T-helper 2 cell treated with Interferon-gamma antibody and Interleukin-4, amounts not matched to agents 5 μg/mL and 100 μg/mL, for 36 hours (primary cell): Measurements from ENCODE around the gene RASSF1.

Experiments used
- DNase-seq: peaks from one replicate; pipeline ENCODE4 v3.0.0; 2021; ENCODE audit warnings: low spot score
- H3K27ac Mint-ChIP-seq: one replicate; pipeline ENCODE4 v1.8.0; 2021; ENCODE audit warnings: mild to moderate bottlenecking, mixed read lengths
- H3K27me3 Mint-ChIP-seq: one replicate; pipeline ENCODE4 v1.8.0; 2021; ENCODE audit warnings: low read depth, mixed read lengths
- H3K36me3 Mint-ChIP-seq: one replicate; pipeline ENCODE4 v1.8.0; 2021; ENCODE audit warnings: low read depth, mixed read lengths
- H3K4me1 Mint-ChIP-seq: one replicate; pipeline ENCODE4 v1.8.0; 2021; ENCODE audit warnings: low read depth, mixed read lengths
- H3K4me3 Mint-ChIP-seq: one replicate; pipeline ENCODE4 v1.8.0; 2022; ENCODE audit warnings: mild to moderate bottlenecking, moderate library complexity, mixed read lengths
- H3K9me3 Mint-ChIP-seq: one replicate; pipeline ENCODE4 v1.8.0; 2021; ENCODE audit warnings: mixed read lengths

The RASSF1 gene

GRCh38 chr3:50340448-50341329 lies at the start of gene RASSF1:
TSS of gene RASSF1 (minus strand) at chr3:50340836. CDS start at chr3:50340805, 31 bp downstream.
- H3K9me3 Mint-ChIP-seq, result no peaks in the 10 kb centered on the region
- H3K4me1 Mint-ChIP-seq, result peaks cover 42% of the 10 kb centered on the region
- H3K4me3 Mint-ChIP-seq, result peak within 1 kb of the TSS; percentile 96
- DNase-seq, result peak; percentile 82
- peaks cover 41% of the 10 kb centered on the region for H3K36me3 Mint-ChIP-seq
- H3K27me3 Mint-ChIP-seq, result no peaks in the 10 kb centered on the region
- H3K27ac Mint-ChIP-seq, result peak within 1 kb of the TSS; percentile 97

GRCh38 chr3:50389414-50389767 lies 48.8 kb upstream of the RASSF1 start:
- no peak overlapping the region for H3K27ac Mint-ChIP-seq
- no peaks in the 10 kb centered on the region for H3K27me3 Mint-ChIP-seq
- no peak for DNase-seq
- H3K4me3 Mint-ChIP-seq, result no peak overlapping the region
- no peaks in the 10 kb centered on the region for H3K36me3 Mint-ChIP-seq
- H3K9me3 Mint-ChIP-seq, result no peaks in the 10 kb centered on the region
- peaks cover 4% of the 10 kb centered on the region for H3K4me1 Mint-ChIP-seq

- H3K4me1 Mint-ChIP-seq, result peaks cover 4% of the 10 kb centered on the region
- H3K27me3 Mint-ChIP-seq, result no peaks in the 10 kb centered on the region
- no peak for DNase-seq
- H3K36me3 Mint-ChIP-seq, result no peaks in the 10 kb centered on the region
- no peak overlapping the region for H3K27ac Mint-ChIP-seq
- H3K4me3 Mint-ChIP-seq, result no peak overlapping the region
- no peaks in the 10 kb centered on the region for H3K9me3 Mint-ChIP-seq
Observed at GRCh38 chr3:50388720-50389413, 48.2 kb upstream of the RASSF1 start.

- DNase-seq, result no peak
- no peak overlapping the region for H3K27ac Mint-ChIP-seq
- H3K36me3 Mint-ChIP-seq, result no peaks in the 10 kb centered on the region
- H3K4me3 Mint-ChIP-seq, result no peak overlapping the region
- H3K9me3 Mint-ChIP-seq, result no peaks in the 10 kb centered on the region
- peaks cover 4% of the 10 kb centered on the region for H3K4me1 Mint-ChIP-seq
- H3K27me3 Mint-ChIP-seq, result no peaks in the 10 kb centered on the region
Observed at GRCh38 chr3:50388016-50388719, 47.5 kb upstream of the RASSF1 start.

GRCh38 chr3:50385754-50386153 lies 45.1 kb upstream of the RASSF1 start:
- Mint-ChIP-seq H3K4me3 (no peak overlapping the region), H3K9me3 (no peaks in the 10 kb centered on the region), H3K4me1 (no peaks in the 10 kb centered on the region), H3K27me3 (no peaks in the 10 kb centered on the region), H3K36me3 (no peaks in the 10 kb centered on the region), H3K27ac (no peak overlapping the region)
- DNase-seq, result no peak

GRCh38 chr3:50383750-50384149 lies 43.1 kb upstream of the RASSF1 start:
- no peaks in the 10 kb centered on the region for H3K27me3 Mint-ChIP-seq
- H3K4me1 Mint-ChIP-seq, result no peaks in the 10 kb centered on the region
- no peaks in the 10 kb centered on the region for H3K36me3 Mint-ChIP-seq
- no peak for DNase-seq
- no peaks in the 10 kb centered on the region for H3K9me3 Mint-ChIP-seq
- H3K4me3 Mint-ChIP-seq, result no peak overlapping the region
- H3K27ac Mint-ChIP-seq, result no peak overlapping the region

GRCh38 chr3:50382722-50383121 lies 42.1 kb upstream of the RASSF1 start:
- Mint-ChIP-seq H3K36me3 (no peaks in the 10 kb centered on the region), H3K9me3 (no peaks in the 10 kb centered on the region), H3K4me3 (no peak overlapping the region), H3K27me3 (no peaks in the 10 kb centered on the region), H3K27ac (no peak overlapping the region), H3K4me1 (no peaks in the 10 kb centered on the region)
- no peak for DNase-seq

- no peaks in the 10 kb centered on the region for H3K36me3 Mint-ChIP-seq
- H3K27me3 Mint-ChIP-seq, result no peaks in the 10 kb centered on the region
- no peaks in the 10 kb centered on the region for H3K4me1 Mint-ChIP-seq
- DNase-seq, result no peak
- H3K27ac Mint-ChIP-seq, result no peak overlapping the region
- no peaks in the 10 kb centered on the region for H3K9me3 Mint-ChIP-seq
- no peak overlapping the region for H3K4me3 Mint-ChIP-seq
Observed at GRCh38 chr3:50381383-50381782, 40.7 kb upstream of the RASSF1 start.

GRCh38 chr3:50380405-50381085 lies 39.9 kb upstream of the RASSF1 start:
- DNase-seq, result no peak
- no peaks in the 10 kb centered on the region for H3K9me3 Mint-ChIP-seq
- H3K4me1 Mint-ChIP-seq, result no peaks in the 10 kb centered on the region
- H3K36me3 Mint-ChIP-seq, result no peaks in the 10 kb centered on the region
- no peaks in the 10 kb centered on the region for H3K27me3 Mint-ChIP-seq
- no peak overlapping the region for H3K27ac Mint-ChIP-seq
- H3K4me3 Mint-ChIP-seq, result no peak overlapping the region

- no peaks in the 10 kb centered on the region for H3K27me3 Mint-ChIP-seq
- H3K4me3 Mint-ChIP-seq, result no peak overlapping the region
- H3K27ac Mint-ChIP-seq, result no peak overlapping the region
- no peaks in the 10 kb centered on the region for H3K9me3 Mint-ChIP-seq
- no peaks in the 10 kb centered on the region for H3K36me3 Mint-ChIP-seq
- DNase-seq, result no peak
- H3K4me1 Mint-ChIP-seq, result no peaks in the 10 kb centered on the region
Observed at GRCh38 chr3:50378757-50379156, 38.1 kb upstream of the RASSF1 start.

GRCh38 chr3:50378024-50378423 lies 37.4 kb upstream of the RASSF1 start:
- H3K9me3 Mint-ChIP-seq, result no peaks in the 10 kb centered on the region
- peak overlapping the region; percentile 24 for H3K27ac Mint-ChIP-seq
- no peaks in the 10 kb centered on the region for H3K27me3 Mint-ChIP-seq
- no peaks in the 10 kb centered on the region for H3K36me3 Mint-ChIP-seq
- DNase-seq, result no peak
- H3K4me1 Mint-ChIP-seq, result peaks cover 2% of the 10 kb centered on the region
- H3K4me3 Mint-ChIP-seq, result no peak overlapping the region

GRCh38 chr3:50375258-50375931 lies 34.8 kb upstream of the RASSF1 start:
- Mint-ChIP-seq H3K4me3 (no peak overlapping the region), H3K27ac (no peak overlapping the region), H3K9me3 (no peaks in the 10 kb centered on the region), H3K36me3 (no peaks in the 10 kb centered on the region), H3K27me3 (no peaks in the 10 kb centered on the region), H3K4me1 (peaks cover 2% of the 10 kb centered on the region)
- DNase-seq, result no peak
